IPS DF 19.7 (cell line): ENCODE results near the gene TARBP1.
"Not testable (repeated sequence)": the region's sequence is repeated elsewhere in the genome, so short reads cannot be mapped to it uniquely, and the experiment has no call there.

ENCODE experiments used
- DNase-seq: peaks from one replicate; pipeline ENCODE4 v3.0.0-alpha.2; 2013; ENCODE audit warnings: low read depth, low spot score

TARBP1 gene

GRCh38 chr1:234507089-234507488 is 28.1 kb upstream of the TARBP1 start:
- DNase-seq: no peak

GRCh38 chr1:234505769-234506102 is 26.8 kb upstream of the TARBP1 start:
- DNase-seq: no peak

GRCh38 chr1:234504969-234505768 is 26.2 kb upstream of the TARBP1 start:
- no peak for DNase-seq

- DNase-seq: not testable (repeated sequence)
These were observed 25.3 kb upstream of the TARBP1 start for GRCh38 chr1:234504251-234504650.

DNA sequence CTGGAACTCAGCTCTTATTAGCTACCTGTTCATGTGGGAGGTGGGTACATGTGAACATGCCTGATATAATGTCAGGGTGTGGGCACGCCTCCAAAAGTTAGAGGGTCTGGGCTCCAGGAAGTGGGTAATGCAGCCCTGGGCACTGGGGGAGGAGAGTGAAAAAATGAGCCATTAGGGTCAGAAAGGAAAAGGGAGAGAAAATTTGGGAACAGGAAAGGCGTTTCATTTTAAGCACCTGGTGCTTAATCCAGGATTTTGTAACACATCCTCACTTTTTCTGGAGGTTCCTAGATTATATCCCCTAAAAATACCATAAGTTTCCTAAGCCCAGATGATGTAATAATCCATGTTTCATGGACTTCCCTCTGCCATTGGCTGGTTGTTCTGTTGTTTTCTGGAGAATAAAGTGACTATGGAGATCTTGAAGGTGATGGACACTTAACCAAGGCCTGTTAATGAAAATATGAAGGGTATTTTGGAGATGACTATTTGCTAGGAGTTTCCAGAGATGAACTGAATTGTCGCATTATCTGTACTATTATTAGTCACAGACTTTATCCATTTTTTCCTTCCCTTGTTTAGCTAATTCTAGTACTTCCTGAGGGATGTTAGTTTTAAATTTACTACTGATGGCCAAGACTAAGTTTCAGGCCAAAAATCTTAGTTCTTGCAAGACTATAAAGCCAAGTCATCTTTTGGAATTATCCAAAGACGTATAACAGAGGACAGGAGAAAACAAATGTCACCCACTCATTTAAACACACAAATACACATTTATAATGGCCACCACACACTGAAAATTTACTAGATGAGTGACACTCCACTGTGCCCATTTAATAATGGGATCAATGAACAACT is 24.4 kb upstream of the TARBP1 start:
- no peak for DNase-seq

GRCh38 chr1:234502785-234503184 is 23.8 kb upstream of the TARBP1 start:
- DNase-seq: no peak

DNA sequence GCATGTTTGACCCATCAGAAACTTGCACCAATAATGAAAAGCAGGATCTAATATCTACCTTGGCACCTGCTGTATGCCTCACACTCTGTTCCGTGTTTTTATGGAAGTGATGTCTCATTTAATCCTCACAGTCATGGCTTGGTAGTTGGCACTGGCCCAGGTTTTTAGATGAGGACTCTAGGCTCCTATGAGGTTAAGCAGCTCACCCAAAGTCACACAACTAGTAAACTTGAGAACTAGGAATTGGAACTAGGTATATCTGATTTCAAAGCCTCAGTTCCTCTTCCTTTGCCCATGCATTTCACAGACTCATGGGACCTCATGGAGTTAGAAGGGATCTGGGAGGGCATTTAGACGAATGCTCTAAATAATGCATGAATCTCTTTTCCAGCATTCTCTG is 21.3 kb upstream of the TARBP1 start:
- no peak for DNase-seq

GRCh38 chr1:234499943-234500245 is 20.9 kb upstream of the TARBP1 start:
- DNase-seq: no peak

DNA sequence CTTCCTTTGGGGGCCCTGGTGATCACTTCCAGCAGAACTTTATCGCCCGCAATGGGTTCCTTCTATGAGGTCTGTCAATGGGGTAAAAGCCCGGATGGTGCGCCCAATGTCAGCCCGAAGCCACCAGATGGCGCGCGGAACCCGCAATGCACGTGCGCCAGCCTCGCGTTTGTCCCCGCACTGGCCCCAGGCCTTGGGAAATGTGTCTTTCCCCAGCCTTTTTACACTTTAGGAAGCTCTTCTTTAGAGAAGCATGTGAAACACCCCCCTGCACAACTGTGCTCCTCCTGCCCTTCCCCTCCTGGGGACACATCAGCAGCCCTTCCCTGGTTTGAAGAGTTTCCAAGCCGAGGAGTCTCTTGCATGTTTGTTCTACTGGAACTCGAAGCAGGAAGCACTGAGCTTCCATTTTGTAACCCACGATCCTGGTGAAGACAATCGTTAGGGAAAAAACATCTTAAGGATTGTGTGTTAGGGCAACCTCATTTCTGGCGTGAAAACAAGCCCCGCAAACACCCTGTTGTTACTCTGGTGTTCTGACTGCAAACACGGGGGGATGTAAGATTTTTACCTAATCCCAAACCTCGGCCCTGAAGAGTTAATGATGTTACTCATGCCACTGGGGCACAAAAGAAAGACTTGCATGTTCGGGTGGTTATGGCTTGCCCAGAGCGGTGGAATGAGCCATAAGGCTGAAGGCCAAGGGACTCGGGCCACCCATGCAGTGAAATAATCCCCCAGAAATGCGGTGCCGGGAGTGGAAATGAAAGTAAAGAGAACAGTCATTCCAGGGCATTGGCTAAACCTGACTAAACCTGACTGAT is 20.4 kb upstream of the TARBP1 start:
- no peak for DNase-seq

GRCh38 chr1:234498448-234499118 is 19.6 kb upstream of the TARBP1 start:
- no peak for DNase-seq

DNA sequence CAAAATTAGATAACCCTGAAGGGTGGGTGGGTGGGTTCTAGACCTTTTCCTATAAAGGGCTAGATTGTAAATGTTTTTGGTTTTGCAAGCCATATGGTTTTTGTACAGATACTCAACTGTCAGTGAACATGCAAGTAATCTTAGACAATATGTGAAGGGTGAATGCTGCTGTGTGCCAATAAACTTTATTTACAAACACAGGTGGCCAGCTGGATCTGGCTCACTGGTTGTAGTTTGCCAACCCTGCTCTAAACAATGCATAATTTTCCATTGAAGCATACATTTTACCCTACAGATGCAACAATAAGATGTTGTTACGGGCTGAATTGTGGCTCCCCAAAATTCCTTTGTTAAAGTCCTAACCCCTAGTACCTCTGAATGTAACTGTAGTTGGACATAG is 18.6 kb upstream of the TARBP1 start:
- no peak for DNase-seq

DNA sequence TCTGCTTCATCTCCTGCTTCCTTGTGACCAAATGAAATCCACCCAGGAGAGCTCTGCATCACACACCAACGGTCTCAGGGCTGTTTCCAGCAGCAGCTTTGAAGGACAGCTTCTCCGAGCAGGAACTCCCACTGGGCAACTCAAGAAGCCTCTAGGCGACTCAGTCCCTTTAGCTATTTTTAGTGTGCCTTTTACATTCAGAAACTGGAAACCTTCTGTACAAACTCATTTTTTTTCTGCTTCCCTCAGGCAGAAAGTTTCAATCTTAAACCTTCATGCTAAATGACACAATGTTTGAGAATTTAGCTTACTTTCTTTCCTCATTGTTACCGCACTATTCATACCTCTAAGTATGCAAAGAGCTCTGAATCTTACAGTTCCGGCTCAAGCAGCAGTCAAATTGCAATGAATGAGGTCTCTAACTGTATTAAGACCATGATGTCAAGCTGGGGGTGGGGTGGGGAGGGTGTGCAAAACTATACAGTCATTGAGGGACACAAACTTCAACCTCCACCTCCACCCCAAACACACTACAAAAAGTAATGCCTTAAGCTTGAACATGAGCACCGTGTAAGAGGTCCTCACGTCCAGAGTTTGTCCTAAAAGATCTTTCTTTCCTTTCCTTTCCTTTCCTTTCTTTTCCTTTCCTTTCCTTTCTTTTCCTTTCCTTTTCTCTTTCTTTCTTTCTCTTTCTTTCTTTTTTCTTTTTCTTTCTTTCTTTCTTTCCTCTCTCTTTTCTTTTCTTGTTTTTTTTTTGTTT is 16.4 kb upstream of the TARBP1 start:
- DNase-seq: no peak

GRCh38 chr1:234494049-234494448 is 15.1 kb upstream of the TARBP1 start:
- no peak for DNase-seq

DNA sequence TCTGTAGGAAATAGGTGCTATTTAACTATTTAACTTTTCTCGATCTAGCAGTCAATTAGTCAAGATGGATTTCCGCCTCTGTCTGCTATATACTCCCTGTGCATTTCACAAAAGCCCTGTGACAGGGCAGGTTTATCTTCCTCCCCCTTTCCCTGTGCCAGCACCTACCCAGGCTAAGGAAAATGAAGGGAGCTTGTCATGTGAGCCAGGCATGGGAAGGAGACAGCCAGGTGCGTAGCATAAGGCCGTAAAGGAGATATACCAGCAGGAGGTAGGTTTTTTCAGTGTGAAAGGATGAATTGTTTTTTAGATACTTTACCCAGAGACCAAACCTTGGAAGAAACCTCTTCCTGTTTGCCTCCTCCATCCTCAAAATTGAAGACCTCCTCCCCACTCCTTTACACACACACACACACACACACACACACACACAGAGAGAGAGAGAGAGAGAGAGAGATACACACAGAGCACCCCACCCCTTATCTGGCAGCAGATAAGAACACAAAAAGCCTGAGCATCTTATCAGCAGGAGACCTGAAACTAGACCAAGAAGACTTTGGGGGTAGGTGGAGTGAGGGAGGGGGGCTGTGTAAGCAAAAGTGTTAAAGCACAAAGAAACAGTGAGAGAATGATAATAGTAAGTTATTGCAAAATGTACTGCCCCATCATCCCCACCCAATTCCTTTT is 12.0 kb upstream of the TARBP1 start:
- DNase-seq: no peak

- DNase-seq: no peak
These were observed 10.7 kb upstream of the TARBP1 start for GRCh38 chr1:234489698-234490077.

- no peak for DNase-seq
These were observed 10.2 kb upstream of the TARBP1 start for GRCh38 chr1:234489007-234489697.

DNA sequence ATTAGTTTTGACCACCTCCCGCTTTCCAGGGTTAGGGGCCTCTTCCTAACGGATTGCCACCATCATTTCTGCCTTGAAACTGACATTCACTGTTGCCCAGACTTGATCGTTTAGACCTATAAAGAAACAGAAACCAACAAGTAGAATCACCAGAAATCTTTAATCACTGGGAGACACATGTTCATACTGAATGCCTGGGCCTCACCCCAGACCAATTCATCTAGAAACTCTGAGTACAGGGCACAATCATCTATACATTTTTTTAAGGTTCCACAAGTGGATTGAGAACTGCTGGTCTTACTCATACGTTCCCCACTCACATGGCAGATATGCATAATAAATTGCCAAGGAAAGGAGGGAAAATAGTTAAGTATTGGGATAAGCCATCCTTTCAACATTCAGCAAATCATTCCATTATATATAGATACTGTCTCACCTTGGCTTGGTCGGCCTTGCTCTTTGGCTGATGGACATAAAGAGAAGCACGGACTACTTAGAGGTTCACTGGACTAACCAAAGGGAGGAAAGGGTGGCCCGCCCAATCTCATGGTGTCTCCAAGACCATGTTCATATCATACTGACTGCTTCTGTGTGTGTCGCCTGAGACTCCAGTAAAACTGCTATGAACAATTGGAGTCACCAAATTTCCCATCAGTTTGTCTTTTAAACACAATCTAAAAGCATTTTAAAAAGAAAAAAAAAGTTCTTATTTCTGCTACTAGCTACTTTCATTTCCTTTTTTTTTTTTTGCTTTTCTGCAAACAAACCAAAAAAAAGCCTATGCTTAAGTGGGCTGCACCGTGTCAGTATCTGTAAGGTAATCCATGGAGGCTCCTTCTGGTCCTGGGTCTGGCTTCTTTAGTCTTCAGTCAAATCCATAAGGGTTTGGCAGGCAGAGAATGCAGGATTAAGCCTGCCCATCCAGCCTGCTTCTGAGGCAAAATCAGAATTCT is 9.4 kb upstream of the TARBP1 start:
- no peak for DNase-seq
